HEK293 (cell line): ENCODE results near the gene EPS8L3.
A peak's percentile ranks its signal among the peaks of the same experiment; 100 is the strongest.

Source experiments
- CTCF ChIA-PET: fragments of 350-600 bp; formaldehyde crosslinking; extraction: SDS; loops from one replicate; lab custom pipeline; 2021; ENCODE audit warnings: antibody characterized with exemption; lab: Yijun Ruan, JAX
- POLR2A ChIA-PET: fragments of 300-600 bp; formaldehyde crosslinking; extraction: SDS; loops from one replicate; lab custom pipeline; 2020; ENCODE audit warnings: antibody characterized with exemption, inconsistent platforms; lab: Yijun Ruan, JAX
- H3K27ac ChIP-seq: fragments of 200-500 bp; sonication (Bioruptor generic); 2 replicates; pipeline ENCODE4 v1.5.1; 2014; ENCODE audit warnings: low read depth, low read length, control low read depth, inconsistent platforms; ENCODE audit errors: extremely low read depth
- H3K36me3 ChIP-seq, 2 experiments: fragments of 200-500 bp in 1 of 2; sonication (Bioruptor generic) in 1 of 2; 1 replicate in 1 of 2; 2 replicates in 1 of 2; pipeline ENCODE4 v1.5.1; 2014 to 2017; ENCODE audit warnings: inconsistent platforms in 2 of 2, low read length in 2 of 2; ENCODE audit not compliant: control insufficient read depth in 2 of 2, insufficient read depth in 1 of 2
- H3K4me1 ChIP-seq: fragments of 200-500 bp; sonication (Bioruptor generic); 2 replicates; pipeline ENCODE4 v1.5.1; 2014; ENCODE audit warnings: mild to moderate bottlenecking, low read length, inconsistent platforms; ENCODE audit not compliant: control insufficient read depth, insufficient read depth
- H3K4me3 ChIP-seq: 2 replicates; pipeline ENCODE4 v1.5.1; 2011; ENCODE audit warnings: low read depth, mild to moderate bottlenecking, control low read depth, low read length, moderate library complexity
- H3K9me3 ChIP-seq: fragments of 200-500 bp; sonication (Bioruptor generic); 2 replicates; pipeline ENCODE4 v1.5.1; 2014; ENCODE audit warnings: low read depth, low read length, inconsistent platforms; ENCODE audit not compliant: control insufficient read depth, insufficient read depth
- BCL6B ChIP-seq: fragments of 450-650 bp; formaldehyde crosslinking; IDR thresholded peaks from 2 replicates; pipeline ENCODE4 v1.5.1; 2017; ENCODE audit warnings: missing biosample characterization, missing genetic modification characterization
- EGR2 ChIP-seq: fragments of 450-650 bp; formaldehyde crosslinking; IDR thresholded peaks from 2 replicates; pipeline ENCODE4 v1.5.1; 2016; ENCODE audit warnings: low read depth, missing biosample characterization, missing genetic modification characterization
- GLI2 ChIP-seq: fragments of 450-650 bp; formaldehyde crosslinking; IDR thresholded peaks from 2 replicates; pipeline ENCODE4; 2017; ENCODE audit warnings: missing biosample characterization, missing genetic modification characterization, low read depth, borderline replicate concordance
- HOXD13 ChIP-seq: sonication (generic); formaldehyde crosslinking; IDR thresholded peaks from 2 replicates; pipeline ENCODE4 v1.8.0; 2022; ENCODE audit warnings: missing genetic modification reagents, borderline replicate concordance
- KLF7 ChIP-seq: fragments of 450-650 bp; formaldehyde crosslinking; IDR thresholded peaks from 2 replicates; pipeline ENCODE4 v1.5.1; 2016; ENCODE audit warnings: missing biosample characterization, missing genetic modification characterization, borderline replicate concordance
- SP3 ChIP-seq: fragments of 450-650 bp; formaldehyde crosslinking; IDR thresholded peaks from 2 replicates; pipeline ENCODE4 v1.5.1; 2016; ENCODE audit warnings: missing biosample characterization, missing genetic modification characterization
- YY2 ChIP-seq: fragments of 450-650 bp; formaldehyde crosslinking; IDR thresholded peaks from 2 replicates; pipeline ENCODE4 v1.5.1; 2016; ENCODE audit warnings: missing biosample characterization, missing genetic modification characterization
- ZBTB20 ChIP-seq: fragments of 450-650 bp; formaldehyde crosslinking; IDR thresholded peaks from 2 replicates; pipeline ENCODE4 v1.5.1; 2016; ENCODE audit warnings: missing biosample characterization, missing genetic modification characterization
- ZBTB48 ChIP-seq: fragments of 450-650 bp; formaldehyde crosslinking; IDR thresholded peaks from 2 replicates; pipeline ENCODE4 v1.5.1; 2016; ENCODE audit warnings: missing biosample characterization, missing genetic modification characterization
- ZBTB49 ChIP-seq: fragments of 450-650 bp; formaldehyde crosslinking; IDR thresholded peaks from 2 replicates; pipeline ENCODE4 v1.5.1; 2016; ENCODE audit warnings: missing biosample characterization, missing genetic modification characterization, low read depth
- ZBTB7A ChIP-seq: fragments of 450-650 bp; formaldehyde crosslinking; IDR thresholded peaks from 2 replicates; pipeline ENCODE4 v1.5.1; 2016; ENCODE audit warnings: low read depth, missing biosample characterization, missing genetic modification characterization
- ZFHX2 ChIP-seq: fragments of 450-650 bp; formaldehyde crosslinking; conservative IDR thresholded peaks from 2 replicates; pipeline ENCODE4 v1.5.1; 2016; ENCODE audit warnings: missing biosample characterization, missing genetic modification characterization
- ZNF169 ChIP-seq: fragments of 450-650 bp; formaldehyde crosslinking; IDR thresholded peaks from 2 replicates; pipeline ENCODE4 v1.5.1; 2016; ENCODE audit warnings: missing biosample characterization, missing genetic modification characterization
- ZNF449 ChIP-seq: fragments of 450-650 bp; formaldehyde crosslinking; IDR thresholded peaks from 2 replicates; pipeline ENCODE4 v1.5.1; 2017; ENCODE audit warnings: missing biosample characterization, mild to moderate bottlenecking, missing genetic modification characterization, moderate library complexity
- ZNF580 ChIP-seq: fragments of 450-650 bp; formaldehyde crosslinking; IDR thresholded peaks from 2 replicates; pipeline ENCODE4 v1.5.1; 2016; ENCODE audit warnings: missing biosample characterization, missing genetic modification characterization
- ZNF623 ChIP-seq: fragments of 450-650 bp; formaldehyde crosslinking; IDR thresholded peaks from 2 replicates; pipeline ENCODE4 v1.5.1; 2016; ENCODE audit warnings: missing biosample characterization, missing genetic modification characterization
- ZNF658 ChIP-seq: fragments of 450-650 bp; formaldehyde crosslinking; IDR thresholded peaks from 2 replicates; pipeline ENCODE4; 2016; ENCODE audit warnings: missing biosample characterization, missing genetic modification characterization
- ZNF670 ChIP-seq: fragments of 450-650 bp; formaldehyde crosslinking; IDR thresholded peaks from 2 replicates; pipeline ENCODE4 v1.5.1; 2016; ENCODE audit warnings: missing biosample characterization, missing genetic modification characterization, low read depth
- ZNF777 ChIP-seq: fragments of 450-650 bp; formaldehyde crosslinking; IDR thresholded peaks from 2 replicates; pipeline ENCODE4 v1.5.1; 2017; ENCODE audit warnings: missing biosample characterization, missing genetic modification characterization, borderline replicate concordance
- ZNF791 ChIP-seq: fragments of 450-650 bp; formaldehyde crosslinking; IDR thresholded peaks from 2 replicates; pipeline ENCODE4 v1.5.1; 2016; ENCODE audit warnings: missing biosample characterization, missing genetic modification characterization
- ZNF792 ChIP-seq: fragments of 450-650 bp; formaldehyde crosslinking; IDR thresholded peaks from 2 replicates; pipeline ENCODE4 v1.5.1; 2016; ENCODE audit warnings: missing biosample characterization, missing genetic modification characterization
- TF ChIP-seq, protein P1 (sequence below): fragments of 450-650 bp; formaldehyde crosslinking; IDR thresholded peaks from 2 replicates; pipeline ENCODE4 v1.5.1; 2016; ENCODE audit warnings: missing biosample characterization, missing genetic modification characterization
- TF ChIP-seq, protein P2 (sequence below): fragments of 450-650 bp; IDR thresholded peaks from 2 replicates; pipeline ENCODE4 v1.5.1; 2018; ENCODE audit warnings: missing biosample characterization, missing genetic modification characterization
- TF ChIP-seq, protein P3 (sequence below): fragments of 450-650 bp; formaldehyde crosslinking; IDR thresholded peaks from 2 replicates; pipeline ENCODE4 v1.5.1; 2016; ENCODE audit warnings: missing biosample characterization, missing genetic modification characterization

EPS8L3 gene

GRCh38 chr1:109807402-109807801, 43.7 kb upstream of the EPS8L3 start:
- POLR2A ChIA-PET, result no interaction called here
- no peaks in the 10 kb centered on the region for H3K4me1 ChIP-seq

DNA sequence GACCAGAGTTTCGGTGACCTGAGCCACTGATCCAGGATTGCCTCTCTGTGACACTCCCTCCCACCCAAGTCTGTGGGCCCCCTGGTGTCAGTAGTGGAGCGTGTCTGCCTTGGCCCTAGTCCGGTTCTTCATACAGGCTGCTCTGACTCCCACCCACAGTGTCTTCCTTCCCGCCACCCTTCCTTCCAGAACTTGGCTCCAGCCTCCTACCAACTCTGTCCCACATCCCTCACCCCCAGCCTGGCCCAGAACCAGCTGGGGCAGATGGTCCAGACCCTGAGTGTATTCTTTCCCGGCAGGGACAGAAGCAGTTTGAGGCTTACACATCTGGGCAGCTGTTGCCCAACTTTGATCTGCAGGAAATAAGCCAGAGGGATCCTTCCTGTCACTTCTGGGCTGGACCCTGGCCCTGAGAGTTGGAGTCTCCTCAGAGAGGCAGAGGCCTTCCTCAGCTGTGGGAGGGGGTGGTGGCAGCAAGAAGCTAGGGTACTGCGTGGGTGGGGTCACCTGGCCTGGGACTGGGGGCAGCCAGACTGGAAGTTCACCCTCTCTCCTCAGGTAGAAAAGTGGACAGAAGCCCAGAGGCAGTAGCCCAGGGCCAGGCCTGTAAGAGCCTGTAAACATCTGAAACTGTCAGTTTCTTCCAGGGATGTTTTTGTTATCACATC, 43.1 kb upstream of the EPS8L3 start:
- Histone ChIP-seq H3K27ac (no peak overlapping the region), H3K4me1 (no peaks in the 10 kb centered on the region), H3K36me3 (no peaks in the 10 kb centered on the region), H3K9me3 (no peaks in the 10 kb centered on the region), H3K4me3 (no peak overlapping the region)
- CTCF ChIA-PET, result interaction anchor here (0.6 to 0.9 kb wide), 2 partner anchors 10 to 37 kb away, joined by 3 to 5 read pairs; no protein-coding TSS in a partner anchor
- POLR2A ChIA-PET, result no interaction called here
- TF ChIP-seq ZNF623 (tag by site-specific recombination) (no peak), HOXD13 (CRISPR knock-in tag) (no peak), GLI2 (tag by site-specific recombination) (no peak), ZNF580 (tag by site-specific recombination) (no peak), SP3 (no peak), EGR2 (tag by site-specific recombination) (peak; percentile 62), ZBTB48 (no peak), ZNF449 (no peak), ZBTB7A (no peak), ZNF792 (tag by site-specific recombination) (no peak), ZFHX2 (tag by site-specific recombination) (0 out of 2 replicates have a peak, but pooled peaks have one; percentile 10), ZBTB20 (tag by site-specific recombination) (no peak), ZNF670 (tag by site-specific recombination) (no peak), ZBTB49 (tag by site-specific recombination) (no peak), BCL6B (no peak)
- TF ChIP-seq, protein P1, sequence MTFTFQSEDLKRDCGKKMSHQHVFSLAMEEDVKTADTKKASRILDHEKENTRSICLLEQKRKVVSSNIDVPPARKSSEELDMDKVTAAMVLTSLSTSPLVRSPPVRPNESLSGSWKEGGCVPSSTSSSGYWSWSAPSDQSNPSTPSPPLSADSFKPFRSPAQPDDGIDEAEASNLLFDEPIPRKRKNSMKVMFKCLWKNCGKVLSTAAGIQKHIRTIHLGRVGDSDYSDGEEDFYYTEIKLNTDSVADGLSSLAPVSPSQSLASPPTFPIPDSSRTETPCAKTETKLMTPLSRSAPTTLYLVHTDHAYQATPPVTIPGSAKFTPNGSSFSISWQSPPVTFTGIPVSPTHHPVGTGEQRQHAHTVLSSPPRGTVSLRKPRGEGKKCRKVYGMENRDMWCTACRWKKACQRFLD, result no peak

More at GRCh38 chr1:109807402-109807801, 43.7 kb upstream of the EPS8L3 start:
- no peak overlapping the region for H3K4me3 ChIP-seq
- H3K36me3 ChIP-seq, result no peaks in the 10 kb centered on the region
- H3K9me3 ChIP-seq, result no peaks in the 10 kb centered on the region
- CTCF ChIA-PET, result interaction anchor here (0.6 to 0.9 kb wide), 3 partner anchors 9 to 233 kb away, joined by 3 to 5 read pairs (median 3); no protein-coding TSS in a partner anchor
- H3K27ac ChIP-seq, result no peak overlapping the region
- TF ChIP-seq ZBTB20 (tag by site-specific recombination) (no peak), ZNF791 (tag by site-specific recombination) (no peak), ZBTB48 (no peak), KLF7 (tag by site-specific recombination) (no peak), ZNF658 (tag by site-specific recombination) (no peak), ZNF777 (tag by site-specific recombination) (no peak), SP3 (no peak), ZNF169 (no peak), YY2 (no peak)
- TF ChIP-seq, protein P2, sequence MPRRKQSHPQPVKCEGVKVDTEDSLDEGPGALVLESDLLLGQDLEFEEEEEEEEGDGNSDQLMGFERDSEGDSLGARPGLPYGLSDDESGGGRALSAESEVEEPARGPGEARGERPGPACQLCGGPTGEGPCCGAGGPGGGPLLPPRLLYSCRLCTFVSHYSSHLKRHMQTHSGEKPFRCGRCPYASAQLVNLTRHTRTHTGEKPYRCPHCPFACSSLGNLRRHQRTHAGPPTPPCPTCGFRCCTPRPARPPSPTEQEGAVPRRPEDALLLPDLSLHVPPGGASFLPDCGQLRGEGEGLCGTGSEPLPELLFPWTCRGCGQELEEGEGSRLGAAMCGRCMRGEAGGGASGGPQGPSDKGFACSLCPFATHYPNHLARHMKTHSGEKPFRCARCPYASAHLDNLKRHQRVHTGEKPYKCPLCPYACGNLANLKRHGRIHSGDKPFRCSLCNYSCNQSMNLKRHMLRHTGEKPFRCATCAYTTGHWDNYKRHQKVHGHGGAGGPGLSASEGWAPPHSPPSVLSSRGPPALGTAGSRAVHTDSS (tag by site-specific recombination), result no peak
- TF ChIP-seq, protein P3, sequence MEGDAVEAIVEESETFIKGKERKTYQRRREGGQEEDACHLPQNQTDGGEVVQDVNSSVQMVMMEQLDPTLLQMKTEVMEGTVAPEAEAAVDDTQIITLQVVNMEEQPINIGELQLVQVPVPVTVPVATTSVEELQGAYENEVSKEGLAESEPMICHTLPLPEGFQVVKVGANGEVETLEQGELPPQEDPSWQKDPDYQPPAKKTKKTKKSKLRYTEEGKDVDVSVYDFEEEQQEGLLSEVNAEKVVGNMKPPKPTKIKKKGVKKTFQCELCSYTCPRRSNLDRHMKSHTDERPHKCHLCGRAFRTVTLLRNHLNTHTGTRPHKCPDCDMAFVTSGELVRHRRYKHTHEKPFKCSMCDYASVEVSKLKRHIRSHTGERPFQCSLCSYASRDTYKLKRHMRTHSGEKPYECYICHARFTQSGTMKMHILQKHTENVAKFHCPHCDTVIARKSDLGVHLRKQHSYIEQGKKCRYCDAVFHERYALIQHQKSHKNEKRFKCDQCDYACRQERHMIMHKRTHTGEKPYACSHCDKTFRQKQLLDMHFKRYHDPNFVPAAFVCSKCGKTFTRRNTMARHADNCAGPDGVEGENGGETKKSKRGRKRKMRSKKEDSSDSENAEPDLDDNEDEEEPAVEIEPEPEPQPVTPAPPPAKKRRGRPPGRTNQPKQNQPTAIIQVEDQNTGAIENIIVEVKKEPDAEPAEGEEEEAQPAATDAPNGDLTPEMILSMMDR (tag by site-specific recombination), result no peak
